KMS-11 (cell line): ENCODE measurements around the gene BEGAIN.

Experiments
- H2AFZ ChIP-seq: fragments of 200-600 bp; sonication (generic); 2 replicates; pipeline ENCODE4 v1.6.1; 2016; ENCODE audit warnings: antibody characterized with exemption, mixed run types, low read depth
- H3K27ac ChIP-seq: fragments of 200-600 bp; sonication (generic); 2 replicates; pipeline ENCODE4 v1.6.1; 2016; ENCODE audit warnings: mild to moderate bottlenecking, mixed run types
- H3K27me3 ChIP-seq: fragments of 200-600 bp; sonication (generic); 2 replicates; pipeline ENCODE4 v1.6.1; 2017; ENCODE audit warnings: mild to moderate bottlenecking, low read depth, mixed run types, moderate library complexity; ENCODE audit not compliant: insufficient read depth
- H3K36me3 ChIP-seq: fragments of 200-600 bp; sonication (generic); 2 replicates; pipeline ENCODE4 v1.6.1; 2017; ENCODE audit warnings: mild to moderate bottlenecking, mixed run types; ENCODE audit not compliant: insufficient read depth
- H3K4me1 ChIP-seq: fragments of 200-600 bp; sonication (generic); 2 replicates; pipeline ENCODE4 v1.6.1; 2016; ENCODE audit warnings: mild to moderate bottlenecking, low read depth, mixed run types; ENCODE audit not compliant: poor library complexity, severe bottlenecking
- H3K4me2 ChIP-seq: fragments of 200-600 bp; sonication (generic); 2 replicates; pipeline ENCODE4 v1.7.0; 2016; ENCODE audit warnings: mild to moderate bottlenecking, mixed run types
- H3K4me3 ChIP-seq: fragments of 200-600 bp; sonication (generic); IDR thresholded peaks from 2 replicates; pipeline ENCODE4 v1.6.1; 2017; ENCODE audit warnings: low read depth, low read length, mixed read lengths; ENCODE audit not compliant: insufficient read depth
- H3K79me2 ChIP-seq: fragments of 200-600 bp; sonication (generic); 2 replicates; pipeline ENCODE4 v1.6.1; 2016; ENCODE audit warnings: low read depth, mixed run types; ENCODE audit not compliant: insufficient read depth
- H3K9ac ChIP-seq: fragments of 200-600 bp; sonication (generic); 2 replicates; pipeline ENCODE4 v1.6.1; 2016; ENCODE audit warnings: mild to moderate bottlenecking, mixed run types
- H4K20me1 ChIP-seq: fragments of 200-600 bp; sonication (generic); 2 replicates; pipeline ENCODE4 v1.6.1; 2016; ENCODE audit warnings: mild to moderate bottlenecking, mixed run types; ENCODE audit not compliant: insufficient read depth
- TF ChIP-seq, protein P1 (sequence below): fragments of 200-600 bp; sonication (generic); conservative IDR thresholded peaks from 2 replicates; pipeline ENCODE4 v1.6.1; 2017; ENCODE audit warnings: low read depth, mild to moderate bottlenecking, antibody characterized with exemption, low read length, moderate library complexity, mixed read lengths

BEGAIN gene

DNA sequence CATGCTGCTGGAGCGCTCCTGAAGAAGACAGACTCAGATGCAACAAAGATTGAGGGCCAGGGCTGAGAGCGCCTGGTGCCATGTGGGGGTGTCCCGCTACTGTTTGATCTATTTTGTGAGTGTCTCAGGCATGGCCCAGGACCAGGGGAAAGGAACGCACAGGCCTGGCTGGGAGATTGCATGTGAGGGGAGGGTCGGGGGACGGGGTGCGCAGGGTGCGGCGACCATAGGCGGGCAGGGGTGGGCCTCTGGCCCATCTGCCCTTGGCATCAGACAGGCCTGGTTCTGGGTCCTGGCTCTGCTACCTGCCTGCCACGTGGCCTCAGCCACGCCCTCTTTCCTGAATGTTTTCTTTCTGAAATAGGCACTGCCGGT lies 47.5 kb downstream of the BEGAIN start:
- Histone ChIP-seq H3K36me3 (no peaks in the 10 kb centered on the region), H4K20me1 (no peaks in the 10 kb centered on the region), H3K4me2 (no peak overlapping the region), H3K27me3 (no peaks in the 10 kb centered on the region), H3K27ac (no peak overlapping the region), H3K4me3 (no peak overlapping the region), H3K9ac (no peak overlapping the region), H3K4me1 (no peaks in the 10 kb centered on the region), H2AFZ (no peak overlapping the region), H3K79me2 (no peaks in the 10 kb centered on the region)
- TF ChIP-seq, protein P1, sequence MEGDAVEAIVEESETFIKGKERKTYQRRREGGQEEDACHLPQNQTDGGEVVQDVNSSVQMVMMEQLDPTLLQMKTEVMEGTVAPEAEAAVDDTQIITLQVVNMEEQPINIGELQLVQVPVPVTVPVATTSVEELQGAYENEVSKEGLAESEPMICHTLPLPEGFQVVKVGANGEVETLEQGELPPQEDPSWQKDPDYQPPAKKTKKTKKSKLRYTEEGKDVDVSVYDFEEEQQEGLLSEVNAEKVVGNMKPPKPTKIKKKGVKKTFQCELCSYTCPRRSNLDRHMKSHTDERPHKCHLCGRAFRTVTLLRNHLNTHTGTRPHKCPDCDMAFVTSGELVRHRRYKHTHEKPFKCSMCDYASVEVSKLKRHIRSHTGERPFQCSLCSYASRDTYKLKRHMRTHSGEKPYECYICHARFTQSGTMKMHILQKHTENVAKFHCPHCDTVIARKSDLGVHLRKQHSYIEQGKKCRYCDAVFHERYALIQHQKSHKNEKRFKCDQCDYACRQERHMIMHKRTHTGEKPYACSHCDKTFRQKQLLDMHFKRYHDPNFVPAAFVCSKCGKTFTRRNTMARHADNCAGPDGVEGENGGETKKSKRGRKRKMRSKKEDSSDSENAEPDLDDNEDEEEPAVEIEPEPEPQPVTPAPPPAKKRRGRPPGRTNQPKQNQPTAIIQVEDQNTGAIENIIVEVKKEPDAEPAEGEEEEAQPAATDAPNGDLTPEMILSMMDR: no peak

DNA sequence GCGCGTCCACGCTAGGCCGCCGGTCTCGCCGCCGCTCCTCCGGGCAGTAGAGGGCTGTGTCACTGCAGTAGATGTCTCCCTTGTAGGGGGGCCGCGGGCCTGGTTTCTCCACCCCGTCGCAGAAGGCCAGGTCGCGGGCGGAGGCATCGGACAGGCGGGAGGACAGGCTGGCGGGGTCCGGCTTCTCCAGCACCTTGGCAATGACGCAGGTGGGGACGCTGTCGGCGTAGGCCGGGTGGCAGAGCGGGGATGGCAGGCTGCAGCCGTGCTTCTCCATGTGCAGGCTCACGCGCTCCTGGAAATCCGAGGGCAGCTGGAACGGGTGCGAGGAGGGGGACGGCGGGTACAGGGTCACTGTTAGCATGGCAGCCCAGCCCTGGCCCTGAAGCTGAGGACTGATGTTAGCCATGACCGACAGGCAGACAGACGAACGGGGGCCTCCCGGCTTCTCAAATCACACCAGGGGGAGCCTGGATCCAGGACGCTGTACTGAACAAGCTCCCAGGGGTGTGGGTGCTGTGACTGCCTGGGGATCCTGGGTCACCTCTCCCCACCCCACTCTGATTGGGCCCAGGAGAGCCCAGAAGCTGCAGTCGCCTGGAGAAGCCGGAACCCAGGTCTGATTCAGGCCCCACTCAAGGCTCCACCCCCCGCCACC lies 48.1 kb downstream of the BEGAIN start:
- TF ChIP-seq, protein P1: no peak
- Histone ChIP-seq H3K79me2 (no peaks in the 10 kb centered on the region), H3K9ac (no peak overlapping the region), H3K36me3 (no peaks in the 10 kb centered on the region), H3K27me3 (no peaks in the 10 kb centered on the region), H2AFZ (no peak overlapping the region), H3K4me2 (no peak overlapping the region), H3K4me1 (no peaks in the 10 kb centered on the region), H3K27ac (no peak overlapping the region), H4K20me1 (no peaks in the 10 kb centered on the region), H3K4me3 (no peak overlapping the region)

DNA sequence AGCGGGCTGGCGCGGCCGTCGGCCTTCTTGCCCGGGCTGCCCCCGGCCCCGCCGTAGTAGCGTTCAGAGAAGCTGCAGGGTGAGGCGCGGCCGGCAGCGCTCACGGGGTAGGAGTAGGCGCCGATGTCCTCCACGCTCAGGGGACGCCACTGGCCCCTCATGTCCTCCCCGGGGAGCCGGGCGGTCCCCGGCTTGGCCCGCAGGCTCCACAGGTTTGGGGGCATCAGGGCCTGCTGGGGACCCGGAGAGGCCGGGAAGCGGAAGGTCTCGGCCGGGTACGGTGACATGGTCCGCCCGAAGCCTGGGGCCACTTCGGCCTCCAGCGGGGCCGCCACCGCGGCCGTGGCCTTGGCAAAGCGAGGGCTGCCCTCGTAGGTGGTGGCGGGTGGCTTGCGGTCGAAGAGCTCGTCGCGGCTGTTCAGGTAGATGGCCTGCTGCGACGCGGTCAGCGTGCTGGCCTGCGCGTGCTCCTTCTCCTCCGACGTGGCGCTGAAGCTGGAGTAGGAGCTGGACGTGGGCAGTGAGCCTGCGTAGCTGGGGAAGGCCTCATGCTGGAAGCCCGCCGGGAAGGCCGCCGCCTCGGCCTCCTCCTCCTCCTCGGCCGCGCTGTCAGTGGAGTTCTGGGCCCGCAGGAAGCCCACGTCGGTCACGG lies 48.7 kb downstream of the BEGAIN start:
- Histone ChIP-seq H3K79me2 (no peaks in the 10 kb centered on the region), H3K4me2 (no peak overlapping the region), H3K4me3 (no peak overlapping the region), H3K27ac (no peak overlapping the region), H4K20me1 (no peaks in the 10 kb centered on the region), H3K36me3 (no peaks in the 10 kb centered on the region), H3K27me3 (no peaks in the 10 kb centered on the region), H2AFZ (no peak overlapping the region), H3K9ac (no peak overlapping the region), H3K4me1 (no peaks in the 10 kb centered on the region)
- TF ChIP-seq, protein P1: no peak

DNA sequence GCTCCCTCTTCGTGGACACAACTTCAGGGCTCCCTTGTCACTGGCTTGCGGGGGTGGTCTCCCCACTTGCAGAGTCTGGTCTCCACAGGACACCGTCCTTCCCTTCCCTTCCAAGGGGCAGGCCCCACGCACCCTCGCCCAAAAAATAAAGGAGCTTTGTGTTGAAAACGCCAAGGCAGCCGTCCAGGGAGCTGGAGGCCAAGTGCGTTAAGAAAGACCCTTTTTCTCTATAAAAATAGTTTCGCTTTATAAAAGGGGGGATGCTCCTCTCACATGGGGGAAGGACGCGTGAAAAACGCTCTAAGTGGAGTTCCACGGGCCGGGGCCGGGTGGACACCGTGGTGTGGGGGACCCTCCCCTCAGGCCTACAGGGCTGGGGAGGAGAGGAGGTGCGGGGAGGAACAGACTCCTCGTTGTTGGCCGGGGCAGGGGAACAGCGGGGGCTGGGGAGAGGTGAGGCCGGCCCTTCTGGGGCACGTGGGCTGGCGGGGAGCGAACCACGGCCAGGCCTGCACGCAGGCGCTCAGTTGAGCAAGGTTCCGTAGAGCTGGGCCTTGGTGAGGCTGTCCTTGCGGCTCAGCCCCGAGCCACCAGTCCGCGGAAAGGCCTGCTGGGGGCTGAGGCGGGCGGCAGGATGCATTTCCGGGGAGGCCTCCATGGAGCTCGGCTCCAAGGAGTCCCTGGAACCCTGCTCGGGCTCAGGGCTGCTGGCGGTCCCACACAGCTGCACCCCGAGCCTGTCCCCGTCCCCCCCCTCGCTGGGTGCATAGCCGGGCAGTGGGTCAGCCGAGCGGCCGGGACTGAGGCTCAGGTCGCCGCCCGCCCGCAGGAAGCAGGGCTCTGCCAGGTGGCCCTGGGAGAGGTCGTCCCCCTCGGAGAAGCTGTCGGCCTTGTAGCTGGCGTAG lies 49.5 kb downstream of the BEGAIN start:
- Histone ChIP-seq H3K4me2 (no peak overlapping the region), H3K9ac (no peak overlapping the region), H3K36me3 (no peaks in the 10 kb centered on the region), H3K4me3 (no peak overlapping the region), H3K27ac (no peak overlapping the region), H3K79me2 (no peaks in the 10 kb centered on the region), H4K20me1 (no peaks in the 10 kb centered on the region), H3K4me1 (no peaks in the 10 kb centered on the region), H2AFZ (no peak overlapping the region), H3K27me3 (no peaks in the 10 kb centered on the region)
- TF ChIP-seq, protein P1: no peak
